ENCODE measurements around the gene DNASE1L3. TPM values are rescaled to one million over a fixed set of nuclear protein-coding genes. Genes with fewer than 3 reads are reported as not detected.

Gene DNASE1L3
- total RNA-seq, 1 experiment from 2014 or later, result 0.36 TPM

GRCh38 chr3:58143417-58144055 lies 67.2 kb downstream of the DNASE1L3 start:
- H3K27ac ChIP-seq (ENCODE audit: low read length), result no peak overlapping the region
- no peaks in the 10 kb centered on the region for H3K79me2 ChIP-seq (ENCODE audit: low read length)
- CTCF ChIA-PET, result no interaction called here
- H3K27me3 ChIP-seq (ENCODE audit: low read length), result no peaks in the 10 kb centered on the region
- H3K4me3 ChIP-seq (ENCODE audit: low read length), result no peak overlapping the region
- POLR2A ChIA-PET (ENCODE audit: unreplicated experiment), result no interaction called here
- TF ChIP-seq CTCF (conservative IDR thresholded peaks at IDR 0.05; ENCODE audit: low read depth, low read length) (no peak), EZH2 (IDR thresholded peaks at IDR 0.05; ENCODE audit: low read length, unreplicated experiment) (no peak), EZH2phosphoT487 (IDR thresholded peaks at IDR 0.05; ENCODE audit: borderline replicate concordance, low read length) (no peak)
- no peak overlapping the region for H3K9ac ChIP-seq (ENCODE audit: low read length)
- no TSS peak for BruUV-seq (replicated peaks)
- intact Hi-C loops (cut with micrococcal nuclease), result no loop called here
- DNase-seq (no peak), ATAC-seq (no peak)
- no peaks in the 10 kb centered on the region for H4K20me1 ChIP-seq (ENCODE audit: low read length)
- H3K9me2 ChIP-seq (replicated peaks; ENCODE audit: low read length), result no peaks in the 10 kb centered on the region
- peaks cover 96% of the 10 kb centered on the region for H3K36me3 ChIP-seq (ENCODE audit: low read depth, low read length)
- H3F3A ChIP-seq (ENCODE audit: low read length, unreplicated experiment), result no peaks in the 10 kb centered on the region
- H2AFZ ChIP-seq (ENCODE audit: low read length), result no peak overlapping the region
- no peaks in the 10 kb centered on the region for H3K4me1 ChIP-seq (ENCODE audit: insufficient read depth, low read length)
- no peaks in the 10 kb centered on the region for H3K9me3 ChIP-seq (ENCODE audit: low read length)
- H3K4me2 ChIP-seq (ENCODE audit: low read length), result no peak overlapping the region

Other genes with a start within 250 kb of the DNASE1L3 start
- 505 and 546 TPM in 2 replicates for gene FLNB, start 202.6 kb downstream of the DNASE1L3 start, total RNA-seq (2014; rRNA removed)
- gene ABHD6, start 26.8 kb upstream of the DNASE1L3 start, total RNA-seq (2014; rRNA removed), result 11.6 and 13.4 TPM in 2 replicates
- gene RPP14, start 95.3 kb upstream of the DNASE1L3 start, total RNA-seq (2014; rRNA removed), result 28.8 and 30.0 TPM in 2 replicates
- 4.9 and 6.9 TPM in 2 replicates for gene HTD2, start 95.5 kb upstream of the DNASE1L3 start, total RNA-seq (2014; rRNA removed)
- 11.1 and 14.5 TPM in 2 replicates for gene PXK, start 121.9 kb upstream of the DNASE1L3 start, total RNA-seq (2014; rRNA removed)
- gene PDHB, start 222.9 kb upstream of the DNASE1L3 start, total RNA-seq (2014; rRNA removed), result 103 and 140 TPM in 2 replicates

All from PC-3 (cell line).